ENCODE results near the gene BAG3.
A peak's percentile ranks its signal among the peaks of the same experiment; 100 is the strongest.

BAG3 gene

GRCh38 chr10:119667562-119668328 is 16.6 kb downstream of the BAG3 start:
- no peak for DNase-seq (ENCODE audit: low read depth)

GRCh38 chr10:119668461-119668860 is 17.3 kb downstream of the BAG3 start:
- no peak for DNase-seq (ENCODE audit: low read depth)

- no peak for DNase-seq (ENCODE audit: low read depth)
These were observed 18.2 kb downstream of the BAG3 start for GRCh38 chr10:119669331-119669730.

GRCh38 chr10:119669975-119670640 is 18.9 kb downstream of the BAG3 start:
- DNase-seq (ENCODE audit: low read depth) = no peak

- no peak for DNase-seq (ENCODE audit: low read depth)
These were observed 19.5 kb downstream of the BAG3 start for GRCh38 chr10:119670717-119671116.

- DNase-seq (ENCODE audit: low read depth) = no peak
These were observed 20.2 kb downstream of the BAG3 start for GRCh38 chr10:119671381-119671780.

GRCh38 chr10:119672291-119672690 is 21.1 kb downstream of the BAG3 start:
- DNase-seq (ENCODE audit: low read depth) = no peak

GRCh38 chr10:119673271-119673670 is 22.1 kb downstream of the BAG3 start:
- no peak for DNase-seq (ENCODE audit: low read depth)

GRCh38 chr10:119675483-119676170 is 24.4 kb downstream of the BAG3 start:
- no peak for DNase-seq (ENCODE audit: low read depth)

GRCh38 chr10:119677126-119677525 is 25.9 kb downstream of the BAG3 start:
- no peak for DNase-seq (ENCODE audit: low read depth)

GRCh38 chr10:119677904-119678755 is 26.9 kb downstream of the BAG3 start:
- no peak for DNase-seq (ENCODE audit: low read depth)

- no peak for DNase-seq (ENCODE audit: low read depth)
These were observed 28.3 kb downstream of the BAG3 start for GRCh38 chr10:119679480-119679829.

GRCh38 chr10:119680050-119680449 is 28.9 kb downstream of the BAG3 start:
- no peak for DNase-seq (ENCODE audit: low read depth)

- DNase-seq (ENCODE audit: low read depth) = no peak
These were observed 29.5 kb downstream of the BAG3 start for GRCh38 chr10:119680650-119681081.

- peak; percentile 69 for DNase-seq (ENCODE audit: low read depth)
These were observed 35.4 kb downstream of the BAG3 start for GRCh38 chr10:119686465-119687191.

GRCh38 chr10:119687192-119688032 is 36.2 kb downstream of the BAG3 start:
- DNase-seq (ENCODE audit: low read depth) = no peak

GRCh38 chr10:119688033-119688508 is 36.9 kb downstream of the BAG3 start:
- DNase-seq (ENCODE audit: low read depth) = no peak

GRCh38 chr10:119689016-119689580 is 37.9 kb downstream of the BAG3 start:
- DNase-seq (ENCODE audit: low read depth) = no peak

GRCh38 chr10:119691726-119692125 is 40.5 kb downstream of the BAG3 start:
- DNase-seq (ENCODE audit: low read depth) = no peak

All from stimulated activated CD8-positive, alpha-beta memory T cell treated with anti-CD3 and anti-CD28 coated beads, Interleukin-7, amount 100 ng/mL, for 24 hours (primary cell).